Coronary artery (tissue), 2 donors: ENCODE data around the gene CHI3L2.

ENCODE experiments used
- DNase-seq: peaks from one replicate; pipeline ENCODE4 v3.0.0-alpha.2; 2017; ENCODE audit warnings: low spot score
- H3K27ac ChIP-seq, 2 donors: fragments of 200-600 bp; sonication (generic); one replicate each; pipeline ENCODE4 v1.5.1; 2016 to 2019
- H3K4me3 ChIP-seq: fragments of 200-600 bp; sonication (generic); 2 replicates; pipeline ENCODE4 v1.5.1; 2016; ENCODE audit warnings: mild to moderate bottlenecking, moderate library complexity
- TF ChIP-seq, protein P1 (sequence below): fragments of 200-600 bp; sonication (generic); IDR thresholded peaks from one replicate; pipeline ENCODE4 v1.5.1; 2019; ENCODE audit warnings: antibody characterized with exemption

The CHI3L2 gene

DNA sequence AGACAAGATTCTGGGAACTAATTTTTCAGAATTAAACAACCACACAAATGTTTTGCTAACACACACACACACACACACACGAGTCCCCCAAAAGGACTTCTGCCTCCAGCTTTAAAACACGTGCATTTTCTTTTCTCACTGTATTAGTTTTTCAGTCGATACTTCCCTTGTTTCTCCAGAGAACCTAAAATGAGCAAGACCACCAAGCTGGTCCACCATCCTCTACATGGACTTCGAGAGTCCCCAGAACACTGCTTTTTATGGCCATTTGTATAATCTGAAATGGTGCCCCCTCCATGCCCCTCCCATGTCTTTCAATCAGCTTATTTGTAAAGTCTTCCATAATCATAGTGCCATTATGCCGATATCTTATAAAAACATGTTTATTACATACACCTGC lies 10.8 kb upstream of the CHI3L2 start:
- no peak for DNase-seq
- H3K27ac ChIP-seq: no peak overlapping the region
- no peak overlapping the region for H3K4me3 ChIP-seq
- TF ChIP-seq, protein P1, sequence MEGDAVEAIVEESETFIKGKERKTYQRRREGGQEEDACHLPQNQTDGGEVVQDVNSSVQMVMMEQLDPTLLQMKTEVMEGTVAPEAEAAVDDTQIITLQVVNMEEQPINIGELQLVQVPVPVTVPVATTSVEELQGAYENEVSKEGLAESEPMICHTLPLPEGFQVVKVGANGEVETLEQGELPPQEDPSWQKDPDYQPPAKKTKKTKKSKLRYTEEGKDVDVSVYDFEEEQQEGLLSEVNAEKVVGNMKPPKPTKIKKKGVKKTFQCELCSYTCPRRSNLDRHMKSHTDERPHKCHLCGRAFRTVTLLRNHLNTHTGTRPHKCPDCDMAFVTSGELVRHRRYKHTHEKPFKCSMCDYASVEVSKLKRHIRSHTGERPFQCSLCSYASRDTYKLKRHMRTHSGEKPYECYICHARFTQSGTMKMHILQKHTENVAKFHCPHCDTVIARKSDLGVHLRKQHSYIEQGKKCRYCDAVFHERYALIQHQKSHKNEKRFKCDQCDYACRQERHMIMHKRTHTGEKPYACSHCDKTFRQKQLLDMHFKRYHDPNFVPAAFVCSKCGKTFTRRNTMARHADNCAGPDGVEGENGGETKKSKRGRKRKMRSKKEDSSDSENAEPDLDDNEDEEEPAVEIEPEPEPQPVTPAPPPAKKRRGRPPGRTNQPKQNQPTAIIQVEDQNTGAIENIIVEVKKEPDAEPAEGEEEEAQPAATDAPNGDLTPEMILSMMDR: no peak

- Histone ChIP-seq H3K27ac (no peak overlapping the region), H3K4me3 (no peak overlapping the region)
- TF ChIP-seq, protein P1: no peak
- no peak for DNase-seq
Observed at GRCh38 chr1:111217183-111217910, 10.2 kb upstream of the CHI3L2 start.

- no peak for DNase-seq
- no peak overlapping the region for H3K4me3 ChIP-seq
- H3K27ac ChIP-seq: no peak overlapping the region
- TF ChIP-seq, protein P1: no peak
Observed at GRCh38 chr1:111218701-111219556, 8.6 kb upstream of the CHI3L2 start.

DNA sequence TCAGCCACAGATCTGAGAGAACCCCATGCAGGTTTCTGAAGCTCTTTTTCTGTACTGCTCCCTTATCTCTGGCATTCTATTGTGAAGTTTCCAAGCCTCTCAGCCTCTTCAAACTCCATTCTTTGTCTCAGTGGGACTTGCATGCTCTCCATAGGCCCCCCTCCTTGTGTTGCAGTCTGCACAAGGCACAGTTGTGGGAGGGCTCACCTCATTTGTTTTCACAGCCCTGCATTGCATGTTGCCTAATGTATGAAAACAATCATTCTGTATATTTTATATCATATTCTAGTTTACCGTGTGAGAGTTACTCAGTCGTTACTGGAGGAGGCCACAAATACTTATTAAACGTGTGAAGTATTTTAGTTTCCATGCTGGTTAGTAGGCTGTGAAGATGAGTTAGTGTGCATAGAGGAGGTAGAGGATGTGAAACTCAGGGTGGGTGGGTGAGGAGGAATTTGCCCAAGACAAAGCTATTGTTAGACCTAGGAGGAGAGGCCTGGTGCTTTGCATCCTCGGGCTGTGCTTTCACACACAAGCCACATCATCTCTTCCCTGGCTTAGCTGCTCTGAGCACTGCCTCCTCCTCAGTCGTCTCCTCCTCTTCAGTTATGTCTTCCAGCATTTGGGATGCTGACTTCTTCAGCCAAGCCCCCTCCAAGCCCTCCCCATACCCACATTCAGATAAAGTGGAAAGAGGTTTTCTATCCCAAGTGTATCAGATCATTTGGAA lies 7.8 kb upstream of the CHI3L2 start:
- no peak overlapping the region for H3K27ac ChIP-seq
- no peak overlapping the region for H3K4me3 ChIP-seq
- no peak for DNase-seq
- TF ChIP-seq, protein P1: no peak

DNA sequence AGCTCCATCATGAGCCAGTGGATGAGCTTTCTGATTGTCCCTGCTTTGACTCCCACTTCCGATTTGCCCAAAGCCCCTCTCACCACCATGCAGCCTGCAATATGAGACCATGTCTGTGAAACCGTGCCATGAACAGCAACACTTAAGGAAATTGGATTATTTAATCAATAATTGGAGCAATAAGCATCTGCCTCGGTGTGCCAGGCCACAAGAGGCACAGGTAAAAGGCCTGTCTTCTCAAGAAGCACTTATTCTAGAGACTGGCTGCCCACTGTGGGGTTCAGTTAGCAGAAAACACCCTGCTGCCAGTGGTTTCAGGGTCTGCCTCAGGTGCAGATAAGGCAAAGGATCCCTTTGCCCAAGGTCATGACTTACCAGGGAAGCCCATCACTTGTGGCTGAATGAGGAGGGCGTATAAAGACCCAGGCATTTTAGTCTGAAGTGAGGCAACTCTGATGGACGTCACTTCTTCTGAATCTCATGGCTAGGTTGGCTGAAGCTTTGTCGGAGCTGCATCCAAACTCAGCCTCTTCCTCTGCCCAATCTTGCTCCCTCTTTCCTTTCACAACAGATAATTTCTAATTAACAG lies 7.1 kb upstream of the CHI3L2 start:
- H3K4me3 ChIP-seq: no peak overlapping the region
- no peak for DNase-seq
- no peak overlapping the region for H3K27ac ChIP-seq
- TF ChIP-seq, protein P1: no peak

GRCh38 chr1:111221276-111221632 lies 6.3 kb upstream of the CHI3L2 start:
- H3K4me3 ChIP-seq: no peak overlapping the region
- TF ChIP-seq, protein P1: no peak
- no peak overlapping the region for H3K27ac ChIP-seq
- no peak for DNase-seq
